ENCODE measurements around the gene LRRC38. TPM values are rescaled to one million over a fixed set of nuclear protein-coding genes. Genes with fewer than 3 reads are reported as not detected.

The LRRC38 gene
- total RNA-seq, 1 donor from 2014 or later, result not detected

- Mint-ChIP-seq H3K27me3 (ENCODE audit: low read depth) (peaks cover 3% of the 10 kb centered on the region), H3K27ac (ENCODE audit: unreplicated experiment) (no peak overlapping the region), H3K4me1 (ENCODE audit: low read depth) (no peaks in the 10 kb centered on the region), H3K36me3 (ENCODE audit: low read depth) (no peaks in the 10 kb centered on the region), H3K9me3 (ENCODE audit: low read depth) (peaks cover 4% of the 10 kb centered on the region), H3K4me3 (ENCODE audit: unreplicated experiment) (no peak overlapping the region)
- no peak for TF ChIP-seq CTCF (IDR thresholded peaks at IDR 0.05)
- no peak for DNase-seq (ENCODE audit: low spot score)
These were observed 35.7 kb upstream of the LRRC38 start for GRCh38 chr1:13549521-13549920.

GRCh38 chr1:13549021-13549420, 35.2 kb upstream of the LRRC38 start:
- Mint-ChIP-seq H3K9me3 (ENCODE audit: low read depth) (peaks cover 4% of the 10 kb centered on the region), H3K27ac (ENCODE audit: unreplicated experiment) (no peak overlapping the region), H3K27me3 (ENCODE audit: low read depth) (peaks cover 3% of the 10 kb centered on the region), H3K4me1 (ENCODE audit: low read depth) (no peaks in the 10 kb centered on the region), H3K4me3 (ENCODE audit: unreplicated experiment) (no peak overlapping the region), H3K36me3 (ENCODE audit: low read depth) (no peaks in the 10 kb centered on the region)
- TF ChIP-seq CTCF (IDR thresholded peaks at IDR 0.05), result no peak
- no peak for DNase-seq (ENCODE audit: low spot score)

- peaks cover 2% of the 10 kb centered on the region for H3K4me1 Mint-ChIP-seq (ENCODE audit: low read depth)
- DNase-seq (ENCODE audit: low spot score), result no peak
- no peaks in the 10 kb centered on the region for H3K36me3 Mint-ChIP-seq (ENCODE audit: low read depth)
- H3K27me3 Mint-ChIP-seq (ENCODE audit: low read depth), result peaks cover 3% of the 10 kb centered on the region
- H3K27ac Mint-ChIP-seq (ENCODE audit: unreplicated experiment), result no peak overlapping the region
- H3K9me3 Mint-ChIP-seq (ENCODE audit: low read depth), result peaks cover 4% of the 10 kb centered on the region
- no peak for TF ChIP-seq CTCF (IDR thresholded peaks at IDR 0.05)
- H3K4me3 Mint-ChIP-seq (ENCODE audit: unreplicated experiment), result no peak overlapping the region
These were observed 34.5 kb upstream of the LRRC38 start for GRCh38 chr1:13548281-13548680.

GRCh38 chr1:13546791-13547190, 33.0 kb upstream of the LRRC38 start:
- H3K27me3 Mint-ChIP-seq (ENCODE audit: low read depth), result peaks cover 3% of the 10 kb centered on the region
- H3K27ac Mint-ChIP-seq (ENCODE audit: unreplicated experiment), result no peak overlapping the region
- H3K4me3 Mint-ChIP-seq (ENCODE audit: unreplicated experiment), result no peak overlapping the region
- no peak for TF ChIP-seq CTCF (IDR thresholded peaks at IDR 0.05)
- DNase-seq (ENCODE audit: low spot score), result no peak
- no peaks in the 10 kb centered on the region for H3K36me3 Mint-ChIP-seq (ENCODE audit: low read depth)
- peaks cover 2% of the 10 kb centered on the region for H3K4me1 Mint-ChIP-seq (ENCODE audit: low read depth)
- H3K9me3 Mint-ChIP-seq (ENCODE audit: low read depth), result peaks cover 4% of the 10 kb centered on the region

- TF ChIP-seq CTCF (IDR thresholded peaks at IDR 0.05), result no peak
- H3K27ac Mint-ChIP-seq (ENCODE audit: unreplicated experiment), result no peak overlapping the region
- peaks cover 2% of the 10 kb centered on the region for H3K4me1 Mint-ChIP-seq (ENCODE audit: low read depth)
- H3K36me3 Mint-ChIP-seq (ENCODE audit: low read depth), result no peaks in the 10 kb centered on the region
- peaks cover under 1% of the 10 kb centered on the region for H3K27me3 Mint-ChIP-seq (ENCODE audit: low read depth)
- no peak overlapping the region for H3K4me3 Mint-ChIP-seq (ENCODE audit: unreplicated experiment)
- peaks cover 4% of the 10 kb centered on the region for H3K9me3 Mint-ChIP-seq (ENCODE audit: low read depth)
- DNase-seq (ENCODE audit: low spot score), result no peak
These were observed 30.4 kb upstream of the LRRC38 start for GRCh38 chr1:13544221-13544556.
